ENCODE data around the gene MBNL1. TPM values are rescaled to one million over a fixed set of nuclear protein-coding genes. Genes with fewer than 3 reads are reported as not detected.
A peak's percentile ranks its signal among the peaks of the same experiment; 100 is the strongest.

MBNL1 gene
- total and polyA plus RNA-seq, 2 donors (not counting 3 experiments of a cell fraction or from before 2014, with no cell fraction given): 179 to 362 TPM

DNA sequence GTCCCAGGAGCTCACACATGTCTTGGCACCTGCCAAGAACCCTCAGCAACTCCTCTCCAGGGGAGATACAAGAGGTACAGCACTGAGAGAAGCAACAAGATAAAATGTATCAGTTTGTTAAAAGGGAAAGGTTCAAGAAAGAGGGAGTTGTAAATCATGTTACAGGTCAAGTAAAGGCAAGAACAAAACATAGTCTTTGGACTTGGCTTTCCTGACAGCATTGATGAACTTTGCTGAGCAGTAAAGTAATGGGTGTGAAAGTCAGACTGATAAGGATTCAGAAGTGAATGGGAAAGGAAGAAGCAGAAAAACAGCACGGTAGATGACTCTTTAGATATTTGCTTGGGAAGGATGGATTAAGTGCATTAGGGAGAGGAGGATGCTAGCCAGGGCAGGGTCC lies 27.1 kb downstream of the MBNL1 start:
- POLR2A ChIA-PET: no interaction called here
- DNase-seq (ENCODE audit: low read depth, low spot score) (no peak), FAIRE-seq (no peak)
- Histone ChIP-seq H3K79me2 (ENCODE audit: control insufficient read depth, insufficient read depth, low read length) (peaks cover 100% of the 10 kb centered on the region), H3K9me1 (replicated peaks; ENCODE audit: control insufficient read depth, extremely low read depth, insufficient read depth, low read length) (no peaks in the 10 kb centered on the region), H2AFZ (ENCODE audit: low read depth, low read length) (no peak overlapping the region), H3K36me3 (ENCODE audit: control insufficient read depth in 2 of 2, extremely low read depth in 1 of 2, insufficient read depth in 2 of 2, low read length in 2 of 2) (peaks cover 2 to 10% of the 10 kb centered on the region in 2 experiments), H3K9me3 (replicated peaks; ENCODE audit: control insufficient read depth, insufficient read depth, low read length) (no peaks in the 10 kb centered on the region), H3K27ac (ENCODE audit: insufficient read depth, low read depth, low read length) (no peak overlapping the region), H4K20me1 (replicated peaks; ENCODE audit: control insufficient read depth, extremely low read depth, insufficient read depth, low read length) (peaks cover 18% of the 10 kb centered on the region), H3K27me3 (ENCODE audit: control insufficient read depth in 2 of 2, insufficient read depth in 2 of 2, low read length in 2 of 2) (no peaks in the 10 kb centered on the region), H3K4me1 (ENCODE audit: control insufficient read depth, extremely low read depth, insufficient read depth, low read length) (peaks cover 46% of the 10 kb centered on the region), H3K4me2 (ENCODE audit: insufficient read depth, low read length) (peak overlapping the region; percentile 32), H3K4me3 (replicated peaks in 1 of 3; ENCODE audit: insufficient read depth in 1 of 3, low read depth in 1 of 3, low read length in 3 of 3) (no peak overlapping the region), H3K9ac (replicated peaks; ENCODE audit: extremely low read depth, insufficient read depth, low read length) (no peak overlapping the region)
- intact Hi-C loops (cut with micrococcal nuclease) (no loop called here), dilution Hi-C loops (cut with MboI; ENCODE audit: extremely low pct_ligation_motif_present, low sequenced_read_pairs) (no loop called here)
- TF ChIP-seq GATA2 (IDR thresholded peaks at IDR 0.05; ENCODE audit: insufficient read depth, insufficient read length, low read depth, low read length): no peak
- TF ChIP-seq POLR2AphosphoS5 (IDR thresholded peaks at IDR 0.05; ENCODE audit: insufficient read depth, low read depth, low read length): no peak
- no peak for TF ChIP-seq POLR2A (IDR thresholded peaks at IDR 0.05; ENCODE audit: low read depth, low read length)
- no peak for TF ChIP-seq MYC (IDR thresholded peaks at IDR 0.05; ENCODE audit: low read depth, low read length)
- no peak for TF ChIP-seq EZH2 (IDR thresholded peaks at IDR 0.05; ENCODE audit: borderline replicate concordance, low read depth, low read length, severe bottlenecking)
- TF ChIP-seq JUN (IDR thresholded peaks at IDR 0.05; ENCODE audit: borderline replicate concordance, insufficient read depth, insufficient read length, low read depth): no peak
- TF ChIP-seq, protein P1, sequence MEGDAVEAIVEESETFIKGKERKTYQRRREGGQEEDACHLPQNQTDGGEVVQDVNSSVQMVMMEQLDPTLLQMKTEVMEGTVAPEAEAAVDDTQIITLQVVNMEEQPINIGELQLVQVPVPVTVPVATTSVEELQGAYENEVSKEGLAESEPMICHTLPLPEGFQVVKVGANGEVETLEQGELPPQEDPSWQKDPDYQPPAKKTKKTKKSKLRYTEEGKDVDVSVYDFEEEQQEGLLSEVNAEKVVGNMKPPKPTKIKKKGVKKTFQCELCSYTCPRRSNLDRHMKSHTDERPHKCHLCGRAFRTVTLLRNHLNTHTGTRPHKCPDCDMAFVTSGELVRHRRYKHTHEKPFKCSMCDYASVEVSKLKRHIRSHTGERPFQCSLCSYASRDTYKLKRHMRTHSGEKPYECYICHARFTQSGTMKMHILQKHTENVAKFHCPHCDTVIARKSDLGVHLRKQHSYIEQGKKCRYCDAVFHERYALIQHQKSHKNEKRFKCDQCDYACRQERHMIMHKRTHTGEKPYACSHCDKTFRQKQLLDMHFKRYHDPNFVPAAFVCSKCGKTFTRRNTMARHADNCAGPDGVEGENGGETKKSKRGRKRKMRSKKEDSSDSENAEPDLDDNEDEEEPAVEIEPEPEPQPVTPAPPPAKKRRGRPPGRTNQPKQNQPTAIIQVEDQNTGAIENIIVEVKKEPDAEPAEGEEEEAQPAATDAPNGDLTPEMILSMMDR (IDR thresholded peaks at IDR 0.05; ENCODE audit: extremely low read depth in 1 of 2, insufficient read depth in 1 of 2, low read depth in 1 of 2, low read length in 2 of 2): no peak
- no peak for TF ChIP-seq FOS (IDR thresholded peaks at IDR 0.05; ENCODE audit: borderline replicate concordance, insufficient read depth, low read length)
- TF ChIP-seq, protein P2, sequence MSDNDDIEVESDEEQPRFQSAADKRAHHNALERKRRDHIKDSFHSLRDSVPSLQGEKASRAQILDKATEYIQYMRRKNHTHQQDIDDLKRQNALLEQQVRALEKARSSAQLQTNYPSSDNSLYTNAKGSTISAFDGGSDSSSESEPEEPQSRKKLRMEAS (IDR thresholded peaks at IDR 0.05; ENCODE audit: insufficient read depth, insufficient read length): no peak
- CTCF ChIA-PET: interaction anchor here (1.3 to 1.5 kb wide), 2 partner anchors 23 to 224 kb away, joined by 3 to 5 read pairs; no protein-coding TSS in a partner anchor
- no TSS peak for BruUV-seq (replicated peaks)
